ENCODE measurements around the gene SMIM35.

DNA sequence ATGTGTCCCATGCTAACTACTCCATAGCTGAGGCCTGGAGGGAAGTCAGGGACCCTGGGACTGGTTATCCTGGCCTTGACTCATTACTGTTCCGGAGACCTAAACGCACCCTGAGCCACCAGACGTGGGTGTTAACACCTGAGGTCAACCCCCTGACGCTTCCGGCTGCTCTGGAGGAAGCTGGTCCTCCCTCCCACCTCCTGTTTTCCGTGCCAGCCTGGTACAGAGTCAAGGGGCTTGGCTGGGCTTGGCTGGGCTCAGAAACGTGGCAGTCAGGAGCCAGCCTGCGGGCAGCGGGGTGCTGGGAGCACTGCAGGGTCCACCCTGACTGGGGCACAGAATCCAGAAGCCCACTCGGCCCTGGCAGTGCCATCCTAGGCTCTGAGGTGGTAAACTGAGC, 7.3 kb downstream of the SMIM35 start:
- TF ChIP-seq FOXJ3 (CRISPR knock-in tag; IDR thresholded peaks at IDR 0.05; ENCODE audit: borderline replicate concordance) (no peak), KAT7 (CRISPR knock-in tag; IDR thresholded peaks at IDR 0.05; ENCODE audit: borderline replicate concordance) (no peak), FOXP1 (CRISPR knock-in tag; IDR thresholded peaks at IDR 0.05; ENCODE audit: borderline replicate concordance) (no peak), ZNF423 (CRISPR knock-in tag; IDR thresholded peaks at IDR 0.05) (no peak), EMX1 (CRISPR knock-in tag; IDR thresholded peaks at IDR 0.05) (no peak), JUN (CRISPR knock-in tag; IDR thresholded peaks at IDR 0.05) (no peak), ETV6 (CRISPR knock-in tag; IDR thresholded peaks at IDR 0.05) (no peak), NR1H2 (CRISPR knock-in tag; IDR thresholded peaks at IDR 0.05) (no peak), ZNF317 (CRISPR knock-in tag; IDR thresholded peaks at IDR 0.05; ENCODE audit: borderline replicate concordance, low read depth) (no peak), ZNF671 (CRISPR knock-in tag; IDR thresholded peaks at IDR 0.05) (no peak)
- TF ChIP-seq, protein P1, sequence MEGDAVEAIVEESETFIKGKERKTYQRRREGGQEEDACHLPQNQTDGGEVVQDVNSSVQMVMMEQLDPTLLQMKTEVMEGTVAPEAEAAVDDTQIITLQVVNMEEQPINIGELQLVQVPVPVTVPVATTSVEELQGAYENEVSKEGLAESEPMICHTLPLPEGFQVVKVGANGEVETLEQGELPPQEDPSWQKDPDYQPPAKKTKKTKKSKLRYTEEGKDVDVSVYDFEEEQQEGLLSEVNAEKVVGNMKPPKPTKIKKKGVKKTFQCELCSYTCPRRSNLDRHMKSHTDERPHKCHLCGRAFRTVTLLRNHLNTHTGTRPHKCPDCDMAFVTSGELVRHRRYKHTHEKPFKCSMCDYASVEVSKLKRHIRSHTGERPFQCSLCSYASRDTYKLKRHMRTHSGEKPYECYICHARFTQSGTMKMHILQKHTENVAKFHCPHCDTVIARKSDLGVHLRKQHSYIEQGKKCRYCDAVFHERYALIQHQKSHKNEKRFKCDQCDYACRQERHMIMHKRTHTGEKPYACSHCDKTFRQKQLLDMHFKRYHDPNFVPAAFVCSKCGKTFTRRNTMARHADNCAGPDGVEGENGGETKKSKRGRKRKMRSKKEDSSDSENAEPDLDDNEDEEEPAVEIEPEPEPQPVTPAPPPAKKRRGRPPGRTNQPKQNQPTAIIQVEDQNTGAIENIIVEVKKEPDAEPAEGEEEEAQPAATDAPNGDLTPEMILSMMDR (IDR thresholded peaks at IDR 0.05) = no peak
- TF ChIP-seq, protein P2, sequence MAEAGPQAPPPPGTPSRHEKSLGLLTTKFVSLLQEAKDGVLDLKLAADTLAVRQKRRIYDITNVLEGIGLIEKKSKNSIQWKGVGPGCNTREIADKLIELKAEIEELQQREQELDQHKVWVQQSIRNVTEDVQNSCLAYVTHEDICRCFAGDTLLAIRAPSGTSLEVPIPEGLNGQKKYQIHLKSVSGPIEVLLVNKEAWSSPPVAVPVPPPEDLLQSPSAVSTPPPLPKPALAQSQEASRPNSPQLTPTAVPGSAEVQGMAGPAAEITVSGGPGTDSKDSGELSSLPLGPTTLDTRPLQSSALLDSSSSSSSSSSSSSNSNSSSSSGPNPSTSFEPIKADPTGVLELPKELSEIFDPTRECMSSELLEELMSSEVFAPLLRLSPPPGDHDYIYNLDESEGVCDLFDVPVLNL (CRISPR knock-in tag; IDR thresholded peaks at IDR 0.05; ENCODE audit: borderline replicate concordance, low read depth) = no peak
- TF ChIP-seq, protein P3, sequence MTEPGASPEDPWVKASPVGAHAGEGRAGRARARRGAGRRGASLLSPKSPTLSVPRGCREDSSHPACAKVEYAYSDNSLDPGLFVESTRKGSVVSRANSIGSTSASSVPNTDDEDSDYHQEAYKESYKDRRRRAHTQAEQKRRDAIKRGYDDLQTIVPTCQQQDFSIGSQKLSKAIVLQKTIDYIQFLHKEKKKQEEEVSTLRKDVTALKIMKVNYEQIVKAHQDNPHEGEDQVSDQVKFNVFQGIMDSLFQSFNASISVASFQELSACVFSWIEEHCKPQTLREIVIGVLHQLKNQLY (CRISPR knock-in tag; IDR thresholded peaks at IDR 0.05) = no peak
- TF ChIP-seq, protein P4, sequence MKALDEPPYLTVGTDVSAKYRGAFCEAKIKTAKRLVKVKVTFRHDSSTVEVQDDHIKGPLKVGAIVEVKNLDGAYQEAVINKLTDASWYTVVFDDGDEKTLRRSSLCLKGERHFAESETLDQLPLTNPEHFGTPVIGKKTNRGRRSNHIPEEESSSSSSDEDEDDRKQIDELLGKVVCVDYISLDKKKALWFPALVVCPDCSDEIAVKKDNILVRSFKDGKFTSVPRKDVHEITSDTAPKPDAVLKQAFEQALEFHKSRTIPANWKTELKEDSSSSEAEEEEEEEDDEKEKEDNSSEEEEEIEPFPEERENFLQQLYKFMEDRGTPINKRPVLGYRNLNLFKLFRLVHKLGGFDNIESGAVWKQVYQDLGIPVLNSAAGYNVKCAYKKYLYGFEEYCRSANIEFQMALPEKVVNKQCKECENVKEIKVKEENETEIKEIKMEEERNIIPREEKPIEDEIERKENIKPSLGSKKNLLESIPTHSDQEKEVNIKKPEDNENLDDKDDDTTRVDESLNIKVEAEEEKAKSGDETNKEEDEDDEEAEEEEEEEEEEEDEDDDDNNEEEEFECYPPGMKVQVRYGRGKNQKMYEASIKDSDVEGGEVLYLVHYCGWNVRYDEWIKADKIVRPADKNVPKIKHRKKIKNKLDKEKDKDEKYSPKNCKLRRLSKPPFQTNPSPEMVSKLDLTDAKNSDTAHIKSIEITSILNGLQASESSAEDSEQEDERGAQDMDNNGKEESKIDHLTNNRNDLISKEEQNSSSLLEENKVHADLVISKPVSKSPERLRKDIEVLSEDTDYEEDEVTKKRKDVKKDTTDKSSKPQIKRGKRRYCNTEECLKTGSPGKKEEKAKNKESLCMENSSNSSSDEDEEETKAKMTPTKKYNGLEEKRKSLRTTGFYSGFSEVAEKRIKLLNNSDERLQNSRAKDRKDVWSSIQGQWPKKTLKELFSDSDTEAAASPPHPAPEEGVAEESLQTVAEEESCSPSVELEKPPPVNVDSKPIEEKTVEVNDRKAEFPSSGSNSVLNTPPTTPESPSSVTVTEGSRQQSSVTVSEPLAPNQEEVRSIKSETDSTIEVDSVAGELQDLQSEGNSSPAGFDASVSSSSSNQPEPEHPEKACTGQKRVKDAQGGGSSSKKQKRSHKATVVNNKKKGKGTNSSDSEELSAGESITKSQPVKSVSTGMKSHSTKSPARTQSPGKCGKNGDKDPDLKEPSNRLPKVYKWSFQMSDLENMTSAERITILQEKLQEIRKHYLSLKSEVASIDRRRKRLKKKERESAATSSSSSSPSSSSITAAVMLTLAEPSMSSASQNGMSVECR (CRISPR knock-in tag; IDR thresholded peaks at IDR 0.05; ENCODE audit: borderline replicate concordance) = no peak
